ENCODE measurements around the gene PPP4C. TPM values are rescaled to one million over a fixed set of nuclear protein-coding genes. Genes with fewer than 3 reads are reported as not detected.

Gene PPP4C
- total RNA-seq (10 to 100 TPM; 51.6 to 59.6 TPM), polyA plus RNA-seq (ENCODE audit: insufficient read length in 2 of 2) (100 to 1,000 TPM in 1 of 2 donors, 10 to 100 TPM in 1; 96.0 to 104 TPM)
- long read RNA-seq, donor 1, transcript PPP4C-201 (9 exons, 1,407 nt), result major isoform, 21 of 63 reads
- long read RNA-seq, donor 1, transcript PPP4C-214 (8 exons, 1,301 nt), result minor isoform, 7 of 63 reads
- long read RNA-seq, donor 1, partial matches to known transcripts, result 16 of 63 reads
- long read RNA-seq, donor 1, other reads (novel, unspliced or antisense), result 17 of 63 reads
- long read RNA-seq, donor 2, transcript PPP4C-201 (9 exons, 1,407 nt), result major isoform, 17 of 27 reads
- long read RNA-seq, donor 2, partial matches to known transcripts, result 0 of 27 reads
- long read RNA-seq, donor 2, other reads (novel, unspliced or antisense), result 5 of 27 reads
- long read RNA-seq, donor 3, transcript PPP4C-201 (9 exons, 1,407 nt), result major isoform, 17 of 33 reads
- long read RNA-seq, donor 3, partial matches to known transcripts, result 6 of 33 reads
- long read RNA-seq, donor 3, other reads (novel, unspliced or antisense), result 5 of 33 reads
- long read RNA-seq, donor 4, transcript PPP4C-201 (9 exons, 1,407 nt), result major isoform, 28 of 93 reads
- long read RNA-seq, donor 4, partial matches to known transcripts, result 28 of 93 reads
- long read RNA-seq, donor 4, other reads (novel, unspliced or antisense), result 28 of 93 reads

GRCh38 chr16:30075503-30076275 is at the start of gene PPP4C:
TSS of gene PPP4C (plus strand) at chr16:30075994. CDS start at chr16:30076378, 384 bp downstream.
- Histone ChIP-seq H3K4me1 (ENCODE audit: control insufficient read depth, insufficient read depth, low read length) (peaks cover 22% of the 10 kb centered on the region), H3K27ac (ENCODE audit: low read depth, low read length) (peak within 1 kb of the TSS; percentile 88), H3K9me3 (ENCODE audit: control insufficient read depth, insufficient read depth, low read length) (no peaks in the 10 kb centered on the region), H3K4me3 (ENCODE audit: low read depth, low read length) (peak within 1 kb of the TSS; percentile 91), H3K36me3 (ENCODE audit: control insufficient read depth, insufficient read depth, low read length) (peaks cover 73% of the 10 kb centered on the region), H3K27me3 (ENCODE audit: control insufficient read depth, insufficient read depth, low read length) (no peaks in the 10 kb centered on the region)
- under 1% methylated on average over 59 of the region's 67 CpGs for WGBS (ENCODE audit: insufficient coverage)
- DNase-seq (ENCODE audit: low read depth in 4 of 6, low spot score in 6 of 6), result peak in 5 of 6 donors; percentile 72 to 96 (median 85)

- no peaks in the 10 kb centered on the region for H3K9me3 ChIP-seq (ENCODE audit: control insufficient read depth, insufficient read depth, low read length)
- H3K36me3 ChIP-seq (ENCODE audit: control insufficient read depth, insufficient read depth, low read length), result peaks cover 47% of the 10 kb centered on the region
- WGBS (ENCODE audit: insufficient coverage), result 93% methylated on average over 18 of the region's 18 CpGs
- H3K4me1 ChIP-seq (ENCODE audit: control insufficient read depth, insufficient read depth, low read length), result peaks cover 50% of the 10 kb centered on the region
- H3K27me3 ChIP-seq (ENCODE audit: control insufficient read depth, insufficient read depth, low read length), result peaks cover 2% of the 10 kb centered on the region
- no peak overlapping the region for H3K4me3 ChIP-seq (ENCODE audit: low read depth, low read length)
- no peak overlapping the region for H3K27ac ChIP-seq (ENCODE audit: low read depth, low read length)
- DNase-seq (ENCODE audit: low read depth in 4 of 6, low spot score in 6 of 6), result no peak
Measured at GRCh38 chr16:30026449-30026848, 49.3 kb upstream of the PPP4C start.

- peaks cover 2% of the 10 kb centered on the region for H3K27me3 ChIP-seq (ENCODE audit: control insufficient read depth, insufficient read depth, low read length)
- 55% methylated on average over 11 of the region's 13 CpGs for WGBS (ENCODE audit: insufficient coverage)
- DNase-seq (ENCODE audit: low read depth in 4 of 6, low spot score in 6 of 6), result no peak
Measured at GRCh38 chr16:30027588-30028437, 48.0 kb upstream of the PPP4C start.

GRCh38 chr16:30028438-30029076 is 47.2 kb upstream of the PPP4C start:
- no peak for DNase-seq (ENCODE audit: low read depth in 4 of 6, low spot score in 6 of 6)
- Histone ChIP-seq H3K36me3 (ENCODE audit: control insufficient read depth, insufficient read depth, low read length) (peaks cover 47% of the 10 kb centered on the region), H3K4me1 (ENCODE audit: control insufficient read depth, insufficient read depth, low read length) (peaks cover 58% of the 10 kb centered on the region), H3K9me3 (ENCODE audit: control insufficient read depth, insufficient read depth, low read length) (no peaks in the 10 kb centered on the region), H3K27ac (ENCODE audit: low read depth, low read length) (no peak overlapping the region), H3K4me3 (ENCODE audit: low read depth, low read length) (no peak overlapping the region), H3K27me3 (ENCODE audit: control insufficient read depth, insufficient read depth, low read length) (peaks cover 2% of the 10 kb centered on the region)
- 15% methylated on average over 15 of the region's 18 CpGs for WGBS (ENCODE audit: insufficient coverage)

More at GRCh38 chr16:30027588-30028437, 48.0 kb upstream of the PPP4C start:
- Histone ChIP-seq H3K9me3 (ENCODE audit: control insufficient read depth, insufficient read depth, low read length) (no peaks in the 10 kb centered on the region), H3K36me3 (ENCODE audit: control insufficient read depth, insufficient read depth, low read length) (peaks cover 47% of the 10 kb centered on the region), H3K4me3 (ENCODE audit: low read depth, low read length) (no peak overlapping the region), H3K27ac (ENCODE audit: low read depth, low read length) (no peak overlapping the region), H3K4me1 (ENCODE audit: control insufficient read depth, insufficient read depth, low read length) (peaks cover 58% of the 10 kb centered on the region)

- Histone ChIP-seq H3K27ac (ENCODE audit: low read depth, low read length) (no peak overlapping the region), H3K4me1 (ENCODE audit: control insufficient read depth, insufficient read depth, low read length) (peaks cover 58% of the 10 kb centered on the region), H3K27me3 (ENCODE audit: control insufficient read depth, insufficient read depth, low read length) (peaks cover 2% of the 10 kb centered on the region), H3K36me3 (ENCODE audit: control insufficient read depth, insufficient read depth, low read length) (peaks cover 33% of the 10 kb centered on the region), H3K9me3 (ENCODE audit: control insufficient read depth, insufficient read depth, low read length) (no peaks in the 10 kb centered on the region), H3K4me3 (ENCODE audit: low read depth, low read length) (peak overlapping the region; percentile 36)
- DNase-seq (ENCODE audit: low read depth in 4 of 6, low spot score in 6 of 6), result peak in 2 of 6 donors; percentile 40 to 46
- WGBS (ENCODE audit: insufficient coverage), result 10% methylated on average over 20 of the region's 23 CpGs
Measured at GRCh38 chr16:30030011-30030685, 45.6 kb upstream of the PPP4C start.

GRCh38 chr16:30030841-30031413 is 44.9 kb upstream of the PPP4C start, which contains the start of gene TLCD3B:
TSS of gene TLCD3B (minus strand) at chr16:30031271. CDS start at chr16:30030527, 744 bp downstream.
- H3K27me3 ChIP-seq (ENCODE audit: control insufficient read depth, insufficient read depth, low read length), result peaks cover 2% of the 10 kb centered on the region
- H3K9me3 ChIP-seq (ENCODE audit: control insufficient read depth, insufficient read depth, low read length), result no peaks in the 10 kb centered on the region
- DNase-seq (ENCODE audit: low read depth in 4 of 6, low spot score in 6 of 6), result peak in 3 of 6 donors; percentile 45 to 92 (median 80)
- peak within 1 kb of the TSS; percentile 47 for H3K27ac ChIP-seq (ENCODE audit: low read depth, low read length)
- 0% methylated on average over 11 of the region's 27 CpGs for WGBS (ENCODE audit: insufficient coverage)
- H3K4me3 ChIP-seq (ENCODE audit: low read depth, low read length), result peak within 1 kb of the TSS; percentile 43
- H3K36me3 ChIP-seq (ENCODE audit: control insufficient read depth, insufficient read depth, low read length), result peaks cover 25% of the 10 kb centered on the region
- peaks cover 58% of the 10 kb centered on the region for H3K4me1 ChIP-seq (ENCODE audit: control insufficient read depth, insufficient read depth, low read length)

- peak in 1 of 6 donors; percentile 30 for DNase-seq (ENCODE audit: low read depth in 4 of 6, low spot score in 6 of 6)
- H3K27ac ChIP-seq (ENCODE audit: low read depth, low read length), result peak overlapping the region; percentile 47
- peaks cover 58% of the 10 kb centered on the region for H3K4me1 ChIP-seq (ENCODE audit: control insufficient read depth, insufficient read depth, low read length)
- H3K4me3 ChIP-seq (ENCODE audit: low read depth, low read length), result peak overlapping the region; percentile 43
- 18% methylated on average over 6 of the region's 11 CpGs for WGBS (ENCODE audit: insufficient coverage)
- peaks cover 2% of the 10 kb centered on the region for H3K27me3 ChIP-seq (ENCODE audit: control insufficient read depth, insufficient read depth, low read length)
- peaks cover 19% of the 10 kb centered on the region for H3K36me3 ChIP-seq (ENCODE audit: control insufficient read depth, insufficient read depth, low read length)
- H3K9me3 ChIP-seq (ENCODE audit: control insufficient read depth, insufficient read depth, low read length), result no peaks in the 10 kb centered on the region
Measured at GRCh38 chr16:30031477-30031918, 44.3 kb upstream of the PPP4C start.

Data from spinal cord (tissue), 10 donors.